ENCODE data around the gene CELF5. TPM values are rescaled to one million over a fixed set of nuclear protein-coding genes. Genes with fewer than 3 reads are reported as not detected.
"Not testable (repeated sequence)": the region's sequence is repeated elsewhere in the genome, so short reads cannot be mapped to it uniquely, and the experiment has no call there.

Gene CELF5
- total RNA-seq, 4 donors from 2014 or later, result 0.28 to 0.73 TPM; not detected in 2

DNA sequence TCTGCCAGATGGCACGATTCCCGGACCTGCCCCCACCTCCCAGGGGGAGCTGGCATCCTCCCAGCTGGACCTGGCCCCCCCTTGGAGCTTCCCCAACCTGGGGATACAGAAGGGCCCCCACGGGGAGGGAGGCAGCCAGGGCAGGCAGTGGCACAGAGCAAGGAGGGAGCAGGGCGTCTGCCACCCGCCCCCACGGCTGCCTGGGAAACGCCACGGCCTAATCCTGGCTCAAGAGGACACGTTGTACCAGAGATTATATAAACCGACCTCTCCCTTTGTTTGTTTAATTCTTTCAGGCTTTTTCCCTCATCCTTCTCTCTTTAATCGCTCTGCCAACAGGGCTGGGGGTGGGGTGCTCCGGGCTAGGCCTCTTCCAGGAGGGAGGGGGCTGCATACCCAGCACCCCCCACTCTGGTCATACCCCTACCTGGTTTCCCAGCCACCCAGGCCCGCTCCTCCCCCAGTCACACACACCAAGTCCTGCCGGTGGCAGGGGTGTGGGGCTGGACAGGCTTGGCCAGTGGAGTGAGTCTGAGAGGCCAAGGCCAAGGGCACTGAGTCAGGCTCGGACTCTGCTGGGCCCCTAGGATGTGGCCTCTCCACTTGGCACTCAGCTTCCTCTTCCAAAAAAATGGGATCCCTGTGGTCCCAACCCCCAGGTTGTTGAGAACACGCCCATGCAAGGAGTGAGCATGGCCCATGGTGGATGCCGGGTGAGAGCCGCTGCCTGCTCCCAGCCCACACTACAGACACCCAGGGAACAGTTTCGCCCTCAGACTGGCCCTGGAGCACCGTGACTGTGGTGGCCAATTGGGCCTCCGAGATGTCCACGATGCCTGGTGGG lies 112.4 kb downstream of the CELF5 start:
- TF ChIP-seq POLR2A (IDR thresholded peaks at IDR 0.05) (peak; percentile 32 to 34), CTCF (IDR thresholded peaks at IDR 0.05) (peak in 1 of 4 experiments; percentile 21)
- intact Hi-C loops (cut with DNase I; ENCODE audit: low total_unique reads), result no loop called here
- Histone ChIP-seq H3K4me3 (no peak overlapping the region), H3K9me3 (no peaks in the 10 kb centered on the region), H3K4me1 (peaks cover 11 to 17% of the 10 kb centered on the region in 2 donors), H3K36me3 (no peaks in the 10 kb centered on the region), H3K27me3 (no peaks in the 10 kb centered on the region), H3K27ac (peak overlapping the region; percentile 91 to 95)
- peak; percentile 91 to 95 for DNase-seq

GRCh38 chr19:3338541-3339181 lies 114.2 kb downstream of the CELF5 start:
- Histone ChIP-seq H3K27ac (peak overlapping the region; percentile 58 to 91), H3K36me3 (no peaks in the 10 kb centered on the region), H3K4me1 (peaks cover 11 to 21% of the 10 kb centered on the region in 2 donors), H3K27me3 (no peaks in the 10 kb centered on the region), H3K4me3 (no peak overlapping the region), H3K9me3 (no peaks in the 10 kb centered on the region)
- intact Hi-C loops (cut with DNase I; ENCODE audit: low total_unique reads), result no loop called here
- TF ChIP-seq CTCF (IDR thresholded peaks at IDR 0.05) (no peak), POLR2A (IDR thresholded peaks at IDR 0.05) (no peak)
- DNase-seq, result peak in 1 of 2 donors; percentile 37

DNA sequence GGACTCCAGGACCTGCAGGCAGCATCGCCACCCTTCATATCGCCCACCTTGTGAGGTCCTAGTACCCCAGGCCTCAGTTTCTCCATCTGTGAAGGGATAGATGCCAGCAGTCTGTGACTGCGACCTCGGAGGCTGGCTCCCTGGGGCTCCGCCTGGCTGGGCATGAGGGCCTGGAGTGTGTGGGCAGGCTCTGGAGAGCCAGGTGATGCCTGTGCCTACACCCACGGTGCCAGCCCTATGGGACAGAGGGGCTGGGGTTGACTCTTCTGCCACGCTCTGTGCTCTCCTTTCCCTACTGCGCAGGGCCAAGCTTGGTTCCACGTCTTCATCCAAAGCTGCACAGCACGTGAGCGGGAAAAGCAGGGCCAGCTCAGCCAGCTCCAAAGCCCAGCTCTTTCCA lies 115.9 kb downstream of the CELF5 start:
- Histone ChIP-seq H3K27ac (no peak overlapping the region), H3K27me3 (no peaks in the 10 kb centered on the region), H3K36me3 (no peaks in the 10 kb centered on the region), H3K9me3 (no peaks in the 10 kb centered on the region), H3K4me3 (no peak overlapping the region), H3K4me1 (peaks cover 11 to 18% of the 10 kb centered on the region in 2 donors)
- DNase-seq, result no peak
- intact Hi-C loops (cut with DNase I; ENCODE audit: low total_unique reads), result no loop called here
- TF ChIP-seq CTCF (IDR thresholded peaks at IDR 0.05) (no peak), POLR2A (IDR thresholded peaks at IDR 0.05) (no peak)

GRCh38 chr19:3342246-3342645 lies 117.8 kb downstream of the CELF5 start:
- TF ChIP-seq CTCF (IDR thresholded peaks at IDR 0.05) (no peak), POLR2A (IDR thresholded peaks at IDR 0.05) (no peak)
- Histone ChIP-seq H3K27me3 (no peaks in the 10 kb centered on the region), H3K27ac (peak overlapping the region in 1 of 2 donors; percentile 84), H3K36me3 (no peaks in the 10 kb centered on the region), H3K9me3 (no peaks in the 10 kb centered on the region), H3K4me1 (peaks cover 10 to 21% of the 10 kb centered on the region in 2 donors), H3K4me3 (no peak overlapping the region)
- intact Hi-C loops (cut with DNase I; ENCODE audit: low total_unique reads), result no loop called here
- DNase-seq, result no peak

GRCh38 chr19:3342962-3343361 lies 118.5 kb downstream of the CELF5 start:
- H3K4me3 ChIP-seq; DNase-seq; intact Hi-C loops (cut with DNase I; ENCODE audit: low total_unique reads); H3K36me3 ChIP-seq; H3K9me3 ChIP-seq; H3K27me3 ChIP-seq: not testable (repeated sequence)
- Histone ChIP-seq H3K27ac (peak overlapping the region; percentile 84 to 94), H3K4me1 (peaks cover 4 to 15% of the 10 kb centered on the region in 2 donors)
